UCSD-AML1 (cell line): ENCODE data around the gene SULT1C3.
A peak's percentile ranks its signal among the peaks of the same experiment; 100 is the strongest.

ENCODE experiments used
- DNase-seq: peaks from one replicate; lab custom pipeline; 2025; ENCODE audit not compliant: unreplicated experiment; lab: John Stamatoyannopoulos, UW

The SULT1C3 gene

GRCh38 chr2:108239786-108240185, at the start of gene SULT1C3:
TSS of gene SULT1C3 (plus strand) at chr2:108239968. CDS start at chr2:108247195, 7,227 bp downstream.
- DNase-seq, result no peak

- DNase-seq, result no peak
Measured at GRCh38 chr2:108193251-108193650, 46.5 kb upstream of the SULT1C3 start.

- DNase-seq, result no peak
Measured at GRCh38 chr2:108194409-108195132, 45.2 kb upstream of the SULT1C3 start.

- no peak for DNase-seq
Measured at GRCh38 chr2:108195133-108195439, 44.7 kb upstream of the SULT1C3 start.

- no peak for DNase-seq
Measured at GRCh38 chr2:108199726-108200125, 40.0 kb upstream of the SULT1C3 start.

GRCh38 chr2:108200569-108200968, 39.2 kb upstream of the SULT1C3 start:
- DNase-seq, result no peak

- DNase-seq, result no peak
Measured at GRCh38 chr2:108212671-108213070, 27.1 kb upstream of the SULT1C3 start.

- DNase-seq, result peak; percentile 55
Measured at GRCh38 chr2:108215794-108216211, 24.0 kb upstream of the SULT1C3 start.

GRCh38 chr2:108217211-108217610, 22.6 kb upstream of the SULT1C3 start:
- DNase-seq, result no peak

GRCh38 chr2:108219688-108220087, 20.1 kb upstream of the SULT1C3 start:
- no peak for DNase-seq

- DNase-seq, result no peak
Measured at GRCh38 chr2:108220191-108220590, 19.6 kb upstream of the SULT1C3 start.

- no peak for DNase-seq
Measured at GRCh38 chr2:108220942-108221541, 18.7 kb upstream of the SULT1C3 start.

GRCh38 chr2:108222261-108222660, 17.5 kb upstream of the SULT1C3 start:
- no peak for DNase-seq

GRCh38 chr2:108223573-108223972, 16.2 kb upstream of the SULT1C3 start:
- no peak for DNase-seq

- DNase-seq, result no peak
Measured at GRCh38 chr2:108224022-108224421, 15.7 kb upstream of the SULT1C3 start.

- no peak for DNase-seq
Measured at GRCh38 chr2:108226564-108226963, 13.2 kb upstream of the SULT1C3 start.

GRCh38 chr2:108228006-108228405, 11.8 kb upstream of the SULT1C3 start:
- no peak for DNase-seq

GRCh38 chr2:108228537-108228936, 11.2 kb upstream of the SULT1C3 start:
- DNase-seq, result no peak

- DNase-seq, result no peak
Measured at GRCh38 chr2:108229875-108230274, 9.9 kb upstream of the SULT1C3 start.

GRCh38 chr2:108235577-108235976, 4.2 kb upstream of the SULT1C3 start:
- DNase-seq, result no peak

GRCh38 chr2:108236676-108237335, 3.0 kb upstream of the SULT1C3 start:
- no peak for DNase-seq

- DNase-seq, result no peak
Measured at GRCh38 chr2:108240966-108241365, 1.2 kb downstream of the SULT1C3 start.
